ENCODE measurements around the gene KCNH5.

GRCh38 chr14:63039866-63040265 is 5.4 kb downstream of the KCNH5 start:
- TF ChIP-seq FOXK2 (conservative IDR thresholded peaks at IDR 0.05 in 1 of 2, IDR thresholded peaks at IDR 0.05 in 1 of 2; ENCODE audit: low read depth in 2 of 2) = no peak
- TF ChIP-seq RFX5 (IDR thresholded peaks at IDR 0.05; ENCODE audit: low read depth, low read length) = no peak
- TF ChIP-seq JUND (IDR thresholded peaks at IDR 0.05; ENCODE audit: borderline replicate concordance, low read depth, low read length) = no peak
- no peak for TF ChIP-seq JUND (tag; IDR thresholded peaks at IDR 0.05; ENCODE audit: borderline replicate concordance, low read depth, low read length)
- no peak for TF ChIP-seq SP1 (CRISPR knock-in tag; IDR thresholded peaks at IDR 0.05)
- no peak for TF ChIP-seq MAZ (CRISPR knock-in tag; conservative IDR thresholded peaks at IDR 0.05 in 1 of 2, IDR thresholded peaks at IDR 0.05 in 1 of 2)
- TF ChIP-seq SMAD2 (IDR thresholded peaks at IDR 0.05; ENCODE audit: low read depth, low read length) = no peak
- TF ChIP-seq EZH2 (IDR thresholded peaks at IDR 0.05; ENCODE audit: borderline replicate concordance, low read depth, low read length) = no peak
- TF ChIP-seq FOSL1 (tag; conservative IDR thresholded peaks at IDR 0.05) = no peak
- TF ChIP-seq TCF7L2 (IDR thresholded peaks at IDR 0.05; ENCODE audit: low read depth, low read length) = no peak
- peak in 1 of 3 experiments; percentile 7; a peak in 1 of 6 replicates for TF ChIP-seq CTCF (IDR thresholded peaks at IDR 0.05 in 2 of 3, conservative IDR thresholded peaks at IDR 0.05 in 1 of 3; ENCODE audit: insufficient read depth in 2 of 3, low read depth in 1 of 3, low read length in 3 of 3)
- TF ChIP-seq FOXM1 (IDR thresholded peaks at IDR 0.05; ENCODE audit: low read depth) = no peak
- no peak for TF ChIP-seq FOXM1 (CRISPR knock-in tag; IDR thresholded peaks at IDR 0.05; ENCODE audit: low read depth)
- no peak for TF ChIP-seq ZNF75A (CRISPR knock-in tag; IDR thresholded peaks at IDR 0.05)
- TF ChIP-seq JUNB (CRISPR knock-in tag; conservative IDR thresholded peaks at IDR 0.05) = no peak
